Duodenal mucosa (tissue), 2 donors: Measurements from ENCODE around the gene GNA15.
"Not testable (repeated sequence)": the region's sequence is repeated elsewhere in the genome, so short reads cannot be mapped to it uniquely, and the experiment has no call there.

Source experiments
- H3K27ac ChIP-seq: one replicate; pipeline ENCODE4 v1.7.0; 2013; ENCODE audit warnings: low read depth, low read length
- H3K27me3 ChIP-seq, 2 donors: one replicate each; pipeline ENCODE4 v1.7.0; 2013; ENCODE audit warnings: low read length in 2 of 2, control low read depth in 1 of 2; ENCODE audit not compliant: insufficient read depth in 2 of 2, control insufficient read depth in 1 of 2
- H3K36me3 ChIP-seq, 2 donors: one replicate each; pipeline ENCODE4 v1.7.0; 2013; ENCODE audit warnings: low read length in 2 of 2, control low read depth in 1 of 2; ENCODE audit not compliant: insufficient read depth in 2 of 2, control insufficient read depth in 1 of 2
- H3K4me1 ChIP-seq, 2 donors: one replicate each; pipeline ENCODE4 v1.7.0; 2013; ENCODE audit warnings: low read length in 2 of 2, control low read depth in 1 of 2; ENCODE audit not compliant: insufficient read depth in 2 of 2, control insufficient read depth in 1 of 2
- H3K4me3 ChIP-seq, 2 donors: one replicate each; pipeline ENCODE4 v1.7.0; 2013; ENCODE audit warnings: low read length in 2 of 2, low read depth in 1 of 2
- H3K9ac ChIP-seq, 2 donors: one replicate each; pipeline ENCODE4 v1.7.0; 2013; ENCODE audit warnings: low read length in 2 of 2, low read depth in 1 of 2
- H3K9me3 ChIP-seq, 2 donors: one replicate each; pipeline ENCODE4 v1.7.0; 2013; ENCODE audit warnings: low read length in 2 of 2, control low read depth in 1 of 2; ENCODE audit not compliant: control insufficient read depth in 1 of 2

The GNA15 gene

DNA sequence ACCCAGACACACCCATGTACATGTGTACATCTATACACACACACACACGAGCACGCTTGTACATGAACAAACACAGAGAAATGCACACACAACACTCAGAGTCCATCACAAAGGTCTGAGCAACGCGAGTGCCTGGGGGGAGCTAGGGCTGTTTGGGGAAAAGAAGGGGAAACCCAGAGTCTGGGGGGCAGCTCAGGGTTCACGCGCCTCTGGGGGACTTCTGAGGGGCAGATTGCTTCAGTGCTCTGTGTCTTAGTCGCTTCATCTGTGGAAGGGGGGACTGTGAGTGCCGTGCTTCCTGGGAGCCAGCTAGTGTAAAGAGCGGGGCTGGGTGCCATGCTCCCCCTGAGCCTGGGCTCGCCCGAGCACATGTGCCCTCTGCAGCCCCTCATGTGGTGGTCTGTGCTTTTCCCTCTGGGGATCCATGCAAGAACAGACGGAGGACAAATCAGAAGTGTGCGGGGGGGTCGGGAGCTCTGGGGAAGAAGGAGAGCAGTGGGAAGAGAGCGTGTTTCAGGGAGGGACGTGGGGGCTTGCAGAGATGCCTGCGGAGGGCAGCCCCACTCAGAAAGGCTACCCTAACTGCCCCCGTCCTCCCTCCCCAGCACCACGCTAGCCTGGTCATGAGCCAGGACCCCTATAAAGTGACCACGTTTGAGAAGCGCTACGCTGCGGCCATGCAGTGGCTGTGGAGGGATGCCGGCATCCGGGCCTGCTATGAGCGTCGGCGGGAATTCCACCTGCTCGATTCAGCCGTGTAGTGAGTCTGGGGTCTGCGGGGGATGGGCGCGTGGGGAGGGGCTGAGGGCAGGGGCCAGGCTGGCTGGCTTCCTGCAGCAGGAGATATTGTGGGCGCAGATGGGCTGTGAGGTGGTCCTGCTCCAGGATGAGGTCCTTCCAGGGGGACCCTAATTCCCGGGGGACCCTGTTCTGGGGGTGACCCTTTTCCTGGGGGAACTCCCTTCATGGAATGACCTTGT lies 14.0 kb downstream of the GNA15 start:
- H3K27me3 ChIP-seq = no peaks in the 10 kb centered on the region
- no peak overlapping the region for H3K4me3 ChIP-seq
- H3K36me3 ChIP-seq = peaks cover 0 to 9% of the 10 kb centered on the region in 2 donors
- H3K9me3 ChIP-seq = no peaks in the 10 kb centered on the region
- H3K27ac ChIP-seq = no peak overlapping the region
- no peaks in the 10 kb centered on the region for H3K4me1 ChIP-seq
- H3K9ac ChIP-seq = no peak overlapping the region

DNA sequence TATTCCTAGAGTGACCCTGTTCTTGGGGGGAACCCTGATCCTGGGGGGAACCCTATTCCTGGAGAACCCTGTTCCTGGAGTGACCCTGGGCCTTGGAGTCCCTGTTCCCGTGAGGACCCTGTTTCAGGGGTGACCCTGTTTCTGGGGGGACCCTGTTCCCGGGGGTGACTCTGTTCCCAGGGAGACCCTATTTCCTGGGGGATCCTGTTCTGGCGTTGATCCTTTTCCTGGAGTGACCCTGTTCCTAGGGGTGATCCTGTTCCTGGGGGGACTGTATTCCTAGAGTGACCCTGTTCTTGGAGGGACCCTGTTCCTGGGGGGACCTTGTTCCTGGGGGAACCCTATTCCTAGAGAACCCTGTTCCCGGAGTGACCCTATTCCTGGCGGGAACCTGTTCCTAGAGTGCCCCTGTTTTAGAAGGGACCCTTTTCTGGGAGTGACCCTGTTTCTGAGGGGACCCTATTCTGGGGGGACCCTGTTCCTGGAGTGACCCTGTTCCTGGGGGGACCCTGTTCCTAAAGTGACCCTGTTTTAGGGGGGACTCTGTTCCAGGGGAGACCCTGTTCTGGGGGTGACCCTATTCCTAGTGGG lies 15.0 kb downstream of the GNA15 start:
- Histone ChIP-seq H3K27me3 (no peaks in the 10 kb centered on the region), H3K27ac (no peak overlapping the region), H3K36me3 (peaks cover 0 to 9% of the 10 kb centered on the region in 2 donors), H3K4me3 (no peak overlapping the region), H3K4me1 (peaks cover 0 to under 1% of the 10 kb centered on the region in 2 donors), H3K9ac (no peak overlapping the region), H3K9me3 (no peaks in the 10 kb centered on the region)

GRCh38 chr19:3151563-3152418 lies 16.0 kb downstream of the GNA15 start:
- Histone ChIP-seq H3K9ac (no peak overlapping the region), H3K9me3 (no peaks in the 10 kb centered on the region), H3K27me3 (peaks cover 0 to 4% of the 10 kb centered on the region in 2 donors), H3K27ac (no peak overlapping the region), H3K36me3 (peaks cover 0 to 9% of the 10 kb centered on the region in 2 donors), H3K4me1 (peaks cover 0 to 5% of the 10 kb centered on the region in 2 donors), H3K4me3 (no peak overlapping the region)

- peaks cover 0 to 9% of the 10 kb centered on the region in 2 donors for H3K36me3 ChIP-seq
- no peak overlapping the region for H3K27ac ChIP-seq
- H3K4me3 ChIP-seq = no peak overlapping the region
- H3K4me1 ChIP-seq = peaks cover 0 to 5% of the 10 kb centered on the region in 2 donors
- H3K9me3 ChIP-seq = no peaks in the 10 kb centered on the region
- no peak overlapping the region for H3K9ac ChIP-seq
- peaks cover 0 to 4% of the 10 kb centered on the region in 2 donors for H3K27me3 ChIP-seq
These were observed 16.6 kb downstream of the GNA15 start for GRCh38 chr19:3152419-3152780.

GRCh38 chr19:3153286-3154230 lies 17.7 kb downstream of the GNA15 start:
- Histone ChIP-seq H3K9me3 (no peaks in the 10 kb centered on the region), H3K4me1 (peaks cover 0 to 5% of the 10 kb centered on the region in 2 donors), H3K9ac (no peak overlapping the region), H3K36me3 (peaks cover 0 to 9% of the 10 kb centered on the region in 2 donors), H3K27ac (no peak overlapping the region), H3K27me3 (peaks cover 0 to 7% of the 10 kb centered on the region in 2 donors), H3K4me3 (no peak overlapping the region)

DNA sequence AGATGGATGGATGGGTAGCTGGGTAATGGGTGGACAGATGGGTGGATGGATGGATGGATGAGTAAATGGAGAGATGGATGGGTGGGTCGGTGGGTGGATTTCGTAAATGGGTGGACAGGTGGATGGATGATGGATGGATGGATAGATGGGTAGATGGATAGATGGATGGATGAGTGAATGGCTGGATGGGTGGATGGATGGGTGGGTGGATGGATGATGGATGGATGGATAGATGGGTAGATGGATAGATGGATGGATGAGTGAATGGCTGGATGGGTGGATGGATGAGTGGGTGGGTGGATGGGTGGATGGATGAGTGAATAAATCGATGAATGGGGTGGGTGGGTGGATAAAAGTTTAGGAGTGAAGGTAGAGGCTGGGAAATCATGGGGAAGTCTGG lies 18.6 kb downstream of the GNA15 start:
- H3K36me3 ChIP-seq, H3K9ac ChIP-seq, H3K27me3 ChIP-seq, H3K9me3 ChIP-seq, H3K4me1 ChIP-seq: not testable (repeated sequence)
- H3K27ac ChIP-seq = peak overlapping the region; percentile 53
- peak overlapping the region in 1 of 2 donors; percentile 10 for H3K4me3 ChIP-seq

GRCh38 chr19:3154957-3155736 lies 19.3 kb downstream of the GNA15 start:
- Histone ChIP-seq H3K9ac (no peak overlapping the region), H3K27me3 (peaks cover 0 to 7% of the 10 kb centered on the region in 2 donors), H3K36me3 (peaks cover 0 to 4% of the 10 kb centered on the region in 2 donors), H3K4me3 (peak overlapping the region in 1 of 2 donors; percentile 10), H3K4me1 (peaks cover 0 to 5% of the 10 kb centered on the region in 2 donors), H3K9me3 (peaks cover 0 to 6% of the 10 kb centered on the region in 2 donors), H3K27ac (peak overlapping the region; percentile 65)

DNA sequence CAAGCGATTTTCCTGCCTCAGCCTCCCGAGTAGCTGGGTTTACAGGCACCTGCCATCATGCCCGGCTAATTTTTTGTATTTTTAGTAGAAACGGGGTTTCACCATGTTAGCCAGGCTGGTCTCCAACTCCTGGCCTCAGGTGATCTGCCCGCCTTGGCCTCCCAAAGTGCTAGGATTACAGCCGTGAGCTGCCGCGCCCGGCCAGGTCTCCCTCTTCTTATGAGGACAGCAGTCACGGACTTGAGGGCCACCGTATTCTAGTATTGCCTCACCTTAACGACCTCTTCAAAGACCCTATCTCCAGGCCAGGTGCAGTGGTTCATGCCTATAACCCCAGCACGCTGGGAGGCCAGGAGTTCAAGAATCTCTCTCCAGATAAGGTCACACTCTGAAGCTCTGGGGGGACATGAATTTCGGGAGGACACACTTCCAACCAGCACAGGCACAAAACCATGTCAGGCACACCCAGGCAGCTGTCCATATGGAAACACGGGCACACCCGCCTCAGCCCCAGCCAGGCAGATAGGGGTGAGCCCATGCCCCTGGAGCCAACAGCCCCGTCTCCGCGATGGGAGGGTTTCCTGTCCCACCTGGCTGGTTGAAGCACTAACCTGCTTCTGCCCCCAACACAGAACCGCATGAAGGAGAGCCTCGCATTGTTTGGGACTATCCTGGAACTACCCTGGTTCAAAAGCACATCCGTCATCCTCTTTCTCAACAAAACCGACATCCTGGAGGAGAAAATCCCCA lies 21.4 kb downstream of the GNA15 start:
- no peak overlapping the region for H3K27ac ChIP-seq
- H3K9me3 ChIP-seq = peaks cover 0 to 7% of the 10 kb centered on the region in 2 donors
- peaks cover 0 to 5% of the 10 kb centered on the region in 2 donors for H3K4me1 ChIP-seq
- no peak overlapping the region for H3K4me3 ChIP-seq
- H3K36me3 ChIP-seq = peaks cover 0 to 4% of the 10 kb centered on the region in 2 donors
- H3K27me3 ChIP-seq = peaks cover 0 to 7% of the 10 kb centered on the region in 2 donors
- H3K9ac ChIP-seq = no peak overlapping the region
